HepG2 (cell line): Measurements from ENCODE around the gene SMAD6. TPM values are rescaled to one million over a fixed set of nuclear protein-coding genes. Genes with fewer than 3 reads are reported as not detected.

Experiments used
- ARHGAP35 ChIP-seq: sonication (generic); formaldehyde crosslinking; IDR thresholded peaks from 2 replicates; pipeline ENCODE4 v1.9.0; 2022; ENCODE audit warnings: mild to moderate bottlenecking, inconsistent platforms, moderate library complexity, missing genetic modification reagents, borderline replicate concordance
- NPAS2 ChIP-seq: sonication (generic); formaldehyde crosslinking; IDR thresholded peaks from 2 replicates; pipeline ENCODE4 v1.8.0; 2022; ENCODE audit warnings: mild to moderate bottlenecking, missing genetic modification reagents, borderline replicate concordance
- REL ChIP-seq: sonication (generic); formaldehyde crosslinking; conservative IDR thresholded peaks from 2 replicates; pipeline ENCODE4 v1.8.0; 2022; ENCODE audit warnings: mild to moderate bottlenecking, missing genetic modification reagents, moderate library complexity
- SKI ChIP-seq: fragments of 450-650 bp; IDR thresholded peaks from one replicate; pipeline ENCODE4 v1.6.1; 2018; ENCODE audit warnings: mild to moderate bottlenecking; ENCODE audit not compliant: partially characterized antibody
- YY1 ChIP-seq: IDR thresholded peaks from 2 replicates; pipeline ENCODE4 v1.6.1; 2011; ENCODE audit warnings: low read length, low read depth, moderate library complexity, mild to moderate bottlenecking; ENCODE audit not compliant: insufficient read depth, insufficient replicate concordance
- ZBTB38 ChIP-seq: sonication (generic); formaldehyde crosslinking; IDR thresholded peaks from 2 replicates; pipeline ENCODE4 v1.5.1; 2020; ENCODE audit warnings: mild to moderate bottlenecking, missing genetic modification reagents
- ZNF331 ChIP-seq: sonication (generic); formaldehyde crosslinking; IDR thresholded peaks from 2 replicates; pipeline ENCODE4 v1.4.0; 2020; ENCODE audit warnings: missing genetic modification reagents
- ZNF550 ChIP-seq: sonication (generic); formaldehyde crosslinking; IDR thresholded peaks from 2 replicates; pipeline ENCODE4 v1.4.0; 2020; ENCODE audit warnings: mild to moderate bottlenecking, missing genetic modification reagents, borderline replicate concordance
- ZNF766 ChIP-seq: sonication (generic); formaldehyde crosslinking; IDR thresholded peaks from 2 replicates; pipeline ENCODE4 v1.5.0; 2020; ENCODE audit warnings: missing genetic modification reagents, borderline replicate concordance
- ZNF775 ChIP-seq: sonication (generic); formaldehyde crosslinking; IDR thresholded peaks from 2 replicates; pipeline ENCODE4 v1.4.0; 2020; ENCODE audit warnings: missing genetic modification reagents, mild to moderate bottlenecking, moderate library complexity, borderline replicate concordance
- polyA plus RNA-seq, 8 experiments: library from polyadenylated mRNA; depleted of rRNA in 3 of 8; stranded (reverse) in 7 of 8; unstranded in 1 of 8; fragments of >200 nt; fragmentation: Illumina TruSeq in 4 of 8; extraction: Trizol in 4 of 8; gene quantifications; 2 replicates each; pipeline versions ENCODE4 v1.2.1 to v1.2.3, GENCODE V29; 2011 to 2016; ENCODE audit warnings: low read depth in 4 of 8, missing spikeins in 1 of 8, mixed read lengths in 1 of 8; ENCODE audit not compliant: insufficient read depth in 1 of 8
- total RNA-seq, 5 experiments: library from RNA; depleted of rRNA; stranded (reverse); fragments of >200 nt; fragmentation: Illumina TruSeq; extraction: Trizol; gene quantifications; 2 replicates each; pipeline ENCODE4 v1.2.3, GENCODE V29; 2016; ENCODE audit warnings: low read depth in 1 of 5
- TF ChIP-seq, protein P1 (sequence below): sonication (generic); formaldehyde crosslinking; IDR thresholded peaks from 2 replicates; pipeline ENCODE4 v1.4.0; 2020; ENCODE audit warnings: missing genetic modification reagents, mild to moderate bottlenecking, borderline replicate concordance
- TF ChIP-seq, protein P2 (sequence below): sonication (generic); formaldehyde crosslinking; IDR thresholded peaks from 2 replicates; pipeline ENCODE4 v1.8.1; 2022; ENCODE audit warnings: mild to moderate bottlenecking, missing genetic modification reagents
- TF ChIP-seq, protein P3 (sequence below): sonication (generic); formaldehyde crosslinking; IDR thresholded peaks from 2 replicates; pipeline ENCODE4; 2020; ENCODE audit warnings: missing genetic modification reagents, mild to moderate bottlenecking, borderline replicate concordance
- TF ChIP-seq, protein P4 (sequence below): sonication (generic); formaldehyde crosslinking; IDR thresholded peaks from 2 replicates; pipeline ENCODE4 v1.4.0; 2020; ENCODE audit warnings: mild to moderate bottlenecking, low read depth, missing genetic modification reagents
- TF ChIP-seq, protein P5 (sequence below): sonication (generic); formaldehyde crosslinking; IDR thresholded peaks from 2 replicates; pipeline ENCODE4 v1.5.0; 2020; ENCODE audit warnings: mild to moderate bottlenecking, missing genetic modification reagents

The SMAD6 gene
- total and polyA plus RNA-seq, 2 of the 13 experiments (the other 11 are each of a cell fraction or from before 2014, with no cell fraction given): 3.3 to 4.4 TPM

DNA sequence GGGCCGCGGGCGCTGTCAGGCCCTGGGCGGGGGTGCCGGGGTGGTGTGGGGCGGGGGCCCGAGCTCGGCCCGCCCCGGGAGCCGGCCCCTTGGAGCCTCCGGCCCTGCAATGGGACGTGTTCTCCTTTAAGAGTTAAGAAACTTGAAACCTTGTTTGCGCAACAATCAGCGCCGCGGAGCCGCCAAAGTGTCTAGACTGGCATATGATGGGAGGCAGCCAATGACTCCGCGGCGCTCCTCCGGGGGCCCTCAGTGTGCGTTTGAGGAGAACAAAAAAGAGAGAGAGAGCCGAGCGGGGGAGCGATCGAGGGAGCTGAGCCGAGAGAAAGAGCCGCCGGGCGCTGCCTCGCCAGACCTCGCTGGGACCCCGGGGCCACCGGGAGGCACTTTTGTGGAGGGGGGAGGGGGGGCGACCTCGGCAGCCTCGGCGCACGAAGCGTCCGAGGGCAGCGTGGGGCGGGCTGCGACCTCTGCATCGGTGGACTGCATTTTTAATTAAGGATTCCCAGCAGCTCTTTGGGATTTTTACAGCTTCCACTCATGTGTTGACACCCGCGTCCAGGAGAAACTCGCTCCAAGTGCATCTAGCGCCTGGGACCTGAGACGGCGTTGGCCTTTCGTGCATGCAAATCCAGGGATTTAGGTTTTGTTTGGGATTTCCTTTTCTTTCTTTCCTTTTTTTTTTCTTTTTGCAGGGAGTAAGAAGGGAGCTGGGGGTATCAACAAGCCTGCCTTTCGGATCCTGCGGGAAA, at the start of gene SMAD6 (continued):
- TF ChIP-seq, protein P1, sequence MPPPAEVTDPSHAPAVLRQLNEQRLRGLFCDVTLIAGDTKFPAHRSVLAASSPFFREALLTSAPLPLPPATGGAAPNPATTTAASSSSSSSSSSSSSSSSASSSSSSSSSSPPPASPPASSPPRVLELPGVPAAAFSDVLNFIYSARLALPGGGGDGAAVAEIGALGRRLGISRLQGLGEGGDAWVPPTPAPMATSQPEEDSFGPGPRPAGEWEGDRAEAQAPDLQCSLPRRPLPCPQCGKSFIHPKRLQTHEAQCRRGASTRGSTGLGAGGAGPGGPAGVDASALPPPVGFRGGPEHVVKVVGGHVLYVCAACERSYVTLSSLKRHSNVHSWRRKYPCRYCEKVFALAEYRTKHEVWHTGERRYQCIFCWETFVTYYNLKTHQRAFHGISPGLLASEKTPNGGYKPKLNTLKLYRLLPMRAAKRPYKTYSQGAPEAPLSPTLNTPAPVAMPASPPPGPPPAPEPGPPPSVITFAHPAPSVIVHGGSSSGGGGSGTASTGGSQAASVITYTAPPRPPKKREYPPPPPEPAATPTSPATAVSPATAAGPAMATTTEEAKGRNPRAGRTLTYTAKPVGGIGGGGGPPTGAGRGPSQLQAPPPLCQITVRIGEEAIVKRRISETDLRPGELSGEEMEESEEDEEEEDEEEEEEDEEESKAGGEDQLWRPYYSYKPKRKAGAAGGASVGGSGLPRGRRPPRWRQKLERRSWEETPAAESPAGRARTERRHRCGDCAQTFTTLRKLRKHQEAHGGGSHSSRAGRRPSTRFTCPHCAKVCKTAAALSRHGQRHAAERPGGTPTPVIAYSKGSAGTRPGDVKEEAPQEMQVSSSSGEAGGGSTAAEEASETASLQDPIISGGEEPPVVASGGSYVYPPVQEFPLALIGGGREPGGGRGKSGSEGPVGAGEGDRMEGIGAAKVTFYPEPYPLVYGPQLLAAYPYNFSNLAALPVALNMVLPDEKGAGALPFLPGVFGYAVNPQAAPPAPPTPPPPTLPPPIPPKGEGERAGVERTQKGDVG (CRISPR knock-in tag): no peak
- TF ChIP-seq, protein P2, sequence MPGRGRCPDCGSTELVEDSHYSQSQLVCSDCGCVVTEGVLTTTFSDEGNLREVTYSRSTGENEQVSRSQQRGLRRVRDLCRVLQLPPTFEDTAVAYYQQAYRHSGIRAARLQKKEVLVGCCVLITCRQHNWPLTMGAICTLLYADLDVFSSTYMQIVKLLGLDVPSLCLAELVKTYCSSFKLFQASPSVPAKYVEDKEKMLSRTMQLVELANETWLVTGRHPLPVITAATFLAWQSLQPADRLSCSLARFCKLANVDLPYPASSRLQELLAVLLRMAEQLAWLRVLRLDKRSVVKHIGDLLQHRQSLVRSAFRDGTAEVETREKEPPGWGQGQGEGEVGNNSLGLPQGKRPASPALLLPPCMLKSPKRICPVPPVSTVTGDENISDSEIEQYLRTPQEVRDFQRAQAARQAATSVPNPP: no peak
- TF ChIP-seq ZNF331 (CRISPR knock-in tag) (peak; percentile 63; the same call in 1 of the 2 replicates), ARHGAP35 (CRISPR knock-in tag) (no peak), ZNF775 (CRISPR knock-in tag) (no peak), ZBTB38 (CRISPR knock-in tag) (no peak), NPAS2 (CRISPR knock-in tag) (no peak), ZNF550 (CRISPR knock-in tag) (no peak), YY1 (peak; percentile 10), REL (CRISPR knock-in tag) (no peak), SKI (peak; percentile 99), ZNF766 (CRISPR knock-in tag) (no peak)
- TF ChIP-seq, protein P3, sequence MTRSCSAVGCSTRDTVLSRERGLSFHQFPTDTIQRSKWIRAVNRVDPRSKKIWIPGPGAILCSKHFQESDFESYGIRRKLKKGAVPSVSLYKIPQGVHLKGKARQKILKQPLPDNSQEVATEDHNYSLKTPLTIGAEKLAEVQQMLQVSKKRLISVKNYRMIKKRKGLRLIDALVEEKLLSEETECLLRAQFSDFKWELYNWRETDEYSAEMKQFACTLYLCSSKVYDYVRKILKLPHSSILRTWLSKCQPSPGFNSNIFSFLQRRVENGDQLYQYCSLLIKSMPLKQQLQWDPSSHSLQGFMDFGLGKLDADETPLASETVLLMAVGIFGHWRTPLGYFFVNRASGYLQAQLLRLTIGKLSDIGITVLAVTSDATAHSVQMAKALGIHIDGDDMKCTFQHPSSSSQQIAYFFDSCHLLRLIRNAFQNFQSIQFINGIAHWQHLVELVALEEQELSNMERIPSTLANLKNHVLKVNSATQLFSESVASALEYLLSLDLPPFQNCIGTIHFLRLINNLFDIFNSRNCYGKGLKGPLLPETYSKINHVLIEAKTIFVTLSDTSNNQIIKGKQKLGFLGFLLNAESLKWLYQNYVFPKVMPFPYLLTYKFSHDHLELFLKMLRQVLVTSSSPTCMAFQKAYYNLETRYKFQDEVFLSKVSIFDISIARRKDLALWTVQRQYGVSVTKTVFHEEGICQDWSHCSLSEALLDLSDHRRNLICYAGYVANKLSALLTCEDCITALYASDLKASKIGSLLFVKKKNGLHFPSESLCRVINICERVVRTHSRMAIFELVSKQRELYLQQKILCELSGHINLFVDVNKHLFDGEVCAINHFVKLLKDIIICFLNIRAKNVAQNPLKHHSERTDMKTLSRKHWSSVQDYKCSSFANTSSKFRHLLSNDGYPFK (CRISPR knock-in tag): no peak
- TF ChIP-seq, protein P4, sequence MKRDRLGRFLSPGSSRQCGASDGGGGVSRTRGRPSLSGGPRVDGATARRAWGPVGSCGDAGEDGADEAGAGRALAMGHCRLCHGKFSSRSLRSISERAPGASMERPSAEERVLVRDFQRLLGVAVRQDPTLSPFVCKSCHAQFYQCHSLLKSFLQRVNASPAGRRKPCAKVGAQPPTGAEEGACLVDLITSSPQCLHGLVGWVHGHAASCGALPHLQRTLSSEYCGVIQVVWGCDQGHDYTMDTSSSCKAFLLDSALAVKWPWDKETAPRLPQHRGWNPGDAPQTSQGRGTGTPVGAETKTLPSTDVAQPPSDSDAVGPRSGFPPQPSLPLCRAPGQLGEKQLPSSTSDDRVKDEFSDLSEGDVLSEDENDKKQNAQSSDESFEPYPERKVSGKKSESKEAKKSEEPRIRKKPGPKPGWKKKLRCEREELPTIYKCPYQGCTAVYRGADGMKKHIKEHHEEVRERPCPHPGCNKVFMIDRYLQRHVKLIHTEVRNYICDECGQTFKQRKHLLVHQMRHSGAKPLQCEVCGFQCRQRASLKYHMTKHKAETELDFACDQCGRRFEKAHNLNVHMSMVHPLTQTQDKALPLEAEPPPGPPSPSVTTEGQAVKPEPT (CRISPR knock-in tag): no peak
- TF ChIP-seq, protein P5, sequence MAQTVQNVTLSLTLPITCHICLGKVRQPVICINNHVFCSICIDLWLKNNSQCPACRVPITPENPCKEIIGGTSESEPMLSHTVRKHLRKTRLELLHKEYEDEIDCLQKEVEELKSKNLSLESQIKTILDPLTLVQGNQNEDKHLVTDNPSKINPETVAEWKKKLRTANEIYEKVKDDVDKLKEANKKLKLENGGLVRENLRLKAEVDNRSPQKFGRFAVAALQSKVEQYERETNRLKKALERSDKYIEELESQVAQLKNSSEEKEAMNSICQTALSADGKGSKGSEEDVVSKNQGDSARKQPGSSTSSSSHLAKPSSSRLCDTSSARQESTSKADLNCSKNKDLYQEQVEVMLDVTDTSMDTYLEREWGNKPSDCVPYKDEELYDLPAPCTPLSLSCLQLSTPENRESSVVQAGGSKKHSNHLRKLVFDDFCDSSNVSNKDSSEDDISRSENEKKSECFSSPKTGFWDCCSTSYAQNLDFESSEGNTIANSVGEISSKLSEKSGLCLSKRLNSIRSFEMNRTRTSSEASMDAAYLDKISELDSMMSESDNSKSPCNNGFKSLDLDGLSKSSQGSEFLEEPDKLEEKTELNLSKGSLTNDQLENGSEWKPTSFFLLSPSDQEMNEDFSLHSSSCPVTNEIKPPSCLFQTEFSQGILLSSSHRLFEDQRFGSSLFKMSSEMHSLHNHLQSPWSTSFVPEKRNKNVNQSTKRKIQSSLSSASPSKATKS (CRISPR knock-in tag): peak; percentile 59
